ENCODE data around the gene DPYD. TPM values are rescaled to one million over a fixed set of nuclear protein-coding genes. Genes with fewer than 3 reads are reported as not detected.

The DPYD gene
- total and polyA plus RNA-seq, 12 donors: 4.1 to 22.0 (median 7.0) TPM

GRCh38 chr1:97502360-97502759 lies 418.5 kb downstream of the DPYD start:
- ATAC-seq: no peak

GRCh38 chr1:97501628-97502027 lies 419.2 kb downstream of the DPYD start:
- ATAC-seq: no peak
- 92 to 93% methylated on average over 3 of the region's 3 CpGs for WGBS, 2 donors

More at GRCh38 chr1:97502360-97502759, 418.5 kb downstream of the DPYD start:
- DNase-seq: no peak
- WGBS, 2 donors: 90 to 92% methylated on average over 4 of the region's 4 CpGs
- H3K4me1 ChIP-seq: peaks cover 0 to 6% (median under 1%) of the 10 kb centered on the region in 9 donors
- intact Hi-C loops (cut with DNase I): no loop called here
- H3K9me3 ChIP-seq: no peaks in the 10 kb centered on the region
- H3K4me3 ChIP-seq: no peak overlapping the region
- H3K27me3 ChIP-seq: no peaks in the 10 kb centered on the region
- no peak for TF ChIP-seq CTCF (IDR thresholded peaks at IDR 0.05)
- no peaks in the 10 kb centered on the region for H3K36me3 ChIP-seq
- H3K27ac ChIP-seq: no peak overlapping the region

GRCh38 chr1:97500760-97501159 lies 420.1 kb downstream of the DPYD start:
- H3K9me3 ChIP-seq: no peaks in the 10 kb centered on the region
- no peak overlapping the region for H3K4me3 ChIP-seq
- no peaks in the 10 kb centered on the region for H3K4me1 ChIP-seq
- WGBS, 2 donors: 72 to 79% methylated on average over 5 of the region's 5 CpGs
- DNase-seq (no peak), ATAC-seq (no peak)
- intact Hi-C loops (cut with DNase I): no loop called here
- no peaks in the 10 kb centered on the region for H3K36me3 ChIP-seq
- no peaks in the 10 kb centered on the region for H3K27me3 ChIP-seq
- no peak for TF ChIP-seq CTCF (IDR thresholded peaks at IDR 0.05)
- no peak overlapping the region for H3K27ac ChIP-seq

More at GRCh38 chr1:97501628-97502027, 419.2 kb downstream of the DPYD start:
- intact Hi-C loops (cut with DNase I): no loop called here
- no peak overlapping the region for H3K27ac ChIP-seq
- no peaks in the 10 kb centered on the region for H3K9me3 ChIP-seq
- TF ChIP-seq CTCF (IDR thresholded peaks at IDR 0.05): no peak
- no peaks in the 10 kb centered on the region for H3K27me3 ChIP-seq
- no peak overlapping the region for H3K4me3 ChIP-seq
- DNase-seq: no peak
- H3K36me3 ChIP-seq: no peaks in the 10 kb centered on the region
- peaks cover 0 to under 1% (median 0%) of the 10 kb centered on the region in 9 donors for H3K4me1 ChIP-seq

- no peak for TF ChIP-seq CTCF (IDR thresholded peaks at IDR 0.05)
- intact Hi-C loops (cut with DNase I): no loop called here
- ATAC-seq: no peak
- H3K27ac ChIP-seq: no peak overlapping the region
- H3K4me1 ChIP-seq: no peaks in the 10 kb centered on the region
- no peaks in the 10 kb centered on the region for H3K36me3 ChIP-seq
- no peaks in the 10 kb centered on the region for H3K9me3 ChIP-seq
- no peak overlapping the region for H3K4me3 ChIP-seq
- no peak for DNase-seq
- H3K27me3 ChIP-seq: no peaks in the 10 kb centered on the region
These were observed 421.2 kb downstream of the DPYD start for GRCh38 chr1:97499667-97500066.

Measured in heart right ventricle (tissue), 16 donors.